CD8-positive, alpha-beta memory T cell (primary cell): ENCODE data around the gene NREP. TPM values are rescaled to one million over a fixed set of nuclear protein-coding genes. Genes with fewer than 3 reads are reported as not detected.

Experiments used
- CTCF ChIA-PET: fragments of 350-600 bp; sonication (Branson Sonifier 250); formaldehyde crosslinking; loops from one replicate; lab custom pipeline; 2021; ENCODE audit warnings: antibody characterized with exemption; lab: Charles Lee
- POLR2A ChIA-PET: fragments of 350-600 bp; sonication (Branson Sonifier 250); formaldehyde crosslinking; loops from one replicate; lab custom pipeline; 2021; ENCODE audit warnings: antibody characterized with exemption; lab: Charles Lee
- DNase-seq, 5 donors: peaks; one replicate each; pipeline versions ENCODE4 v3.0.0 to v3.0.0-alpha.2; 2020 to 2022; ENCODE audit warnings: mixed read lengths in 1 of 5
- H3K27ac ChIP-seq: one replicate; pipeline ENCODE4 v1.7.0; 2013; ENCODE audit warnings: low read depth, mild to moderate bottlenecking, low read length, moderate library complexity
- H3K27me3 ChIP-seq: 2 replicates; pipeline ENCODE4 v1.7.0; 2013; ENCODE audit warnings: low read length, mild to moderate bottlenecking; ENCODE audit not compliant: insufficient read depth, poor library complexity, severe bottlenecking
- H3K36me3 ChIP-seq: 2 replicates; pipeline ENCODE4 v1.7.0; 2013; ENCODE audit warnings: mild to moderate bottlenecking, low read length, moderate library complexity; ENCODE audit not compliant: insufficient read depth
- H3K4me1 ChIP-seq: 2 replicates; pipeline ENCODE4 v1.7.0; 2013; ENCODE audit warnings: mild to moderate bottlenecking, low read length, moderate library complexity; ENCODE audit not compliant: insufficient read depth
- H3K4me3 ChIP-seq: 2 replicates; pipeline ENCODE4 v1.7.0; 2013; ENCODE audit warnings: mild to moderate bottlenecking, low read length
- H3K9me3 ChIP-seq: 2 replicates; pipeline ENCODE4 v1.7.0; 2013; ENCODE audit warnings: mild to moderate bottlenecking, low read length
- H3K27ac Mint-ChIP-seq, 8 donors: one replicate each; pipeline ENCODE4 v1.8.0; 2020 to 2021; ENCODE audit warnings: mixed read lengths in 8 of 8, mild to moderate bottlenecking in 6 of 8, inconsistent platforms in 3 of 8, moderate library complexity in 3 of 8
- H3K27me3 Mint-ChIP-seq, 2 donors: one replicate each; pipeline ENCODE4 v1.8.0; 2020 to 2021; ENCODE audit warnings: mixed read lengths in 2 of 2, mild to moderate bottlenecking in 1 of 2, moderate library complexity in 1 of 2
- H3K36me3 Mint-ChIP-seq, 3 donors: one replicate each; pipeline ENCODE4 v1.8.0; 2020 to 2021; ENCODE audit warnings: mixed read lengths in 3 of 3, inconsistent platforms in 1 of 3, mild to moderate bottlenecking in 1 of 3
- H3K4me1 Mint-ChIP-seq, 3 donors: one replicate each; pipeline ENCODE4 v1.8.0; 2020 to 2021; ENCODE audit warnings: mixed read lengths in 3 of 3, inconsistent platforms in 1 of 3, mild to moderate bottlenecking in 1 of 3
- H3K4me3 Mint-ChIP-seq, 7 donors: one replicate each; pipeline ENCODE4 v1.8.0; 2020 to 2021; ENCODE audit warnings: mixed read lengths in 7 of 7, mild to moderate bottlenecking in 6 of 7, moderate library complexity in 4 of 7, inconsistent platforms in 2 of 7
- H3K9me3 Mint-ChIP-seq, 5 donors: one replicate each; pipeline ENCODE4 v1.8.0; 2020 to 2022; ENCODE audit warnings: mixed read lengths in 5 of 5, mild to moderate bottlenecking in 3 of 5, moderate library complexity in 2 of 5, inconsistent platforms in 1 of 5
- polyA plus RNA-seq: library from polyadenylated mRNA; unstranded; fragments of 300-500 nt; fragmentation: Illumina TruSeq; gene quantifications from one replicate; pipeline ENCODE4 v1.2.3, GENCODE V29; 2021
- total RNA-seq, 2 experiments: library from RNA; stranded (reverse); gene quantifications; one replicate each; pipeline ENCODE4 v1.2.3, GENCODE V29; 2021

The NREP gene
- total and polyA plus RNA-seq, 3 experiments from 2014 or later: 1.9 to 3.9 (median 3.6) TPM

GRCh38 chr5:111757355-111758283 lies 625 bp upstream of the NREP start:
- Mint-ChIP-seq H3K36me3 (no peaks in the 10 kb centered on the region), H3K27me3 (peaks cover 6 to 46% of the 10 kb centered on the region in 2 donors), H3K27ac (peak overlapping the region in 4 of 8 donors; percentile 26 to 70 (median 42)), H3K4me1 (peaks cover 13 to 19% (median 13%) of the 10 kb centered on the region in 3 donors), H3K4me3 (peak overlapping the region; percentile 72 to 87 (median 83)), H3K9me3 (peaks cover 0 to 1% (median 0%) of the 10 kb centered on the region in 5 donors)
- Histone ChIP-seq H3K27me3 (no peaks in the 10 kb centered on the region), H3K27ac (no peak overlapping the region), H3K9me3 (no peaks in the 10 kb centered on the region), H3K36me3 (no peaks in the 10 kb centered on the region), H3K4me1 (no peaks in the 10 kb centered on the region), H3K4me3 (peak overlapping the region; percentile 40)
- CTCF ChIA-PET: no interaction called here
- POLR2A ChIA-PET: no interaction called here
- DNase-seq: peak; percentile 36 to 90 (median 73)

DNA sequence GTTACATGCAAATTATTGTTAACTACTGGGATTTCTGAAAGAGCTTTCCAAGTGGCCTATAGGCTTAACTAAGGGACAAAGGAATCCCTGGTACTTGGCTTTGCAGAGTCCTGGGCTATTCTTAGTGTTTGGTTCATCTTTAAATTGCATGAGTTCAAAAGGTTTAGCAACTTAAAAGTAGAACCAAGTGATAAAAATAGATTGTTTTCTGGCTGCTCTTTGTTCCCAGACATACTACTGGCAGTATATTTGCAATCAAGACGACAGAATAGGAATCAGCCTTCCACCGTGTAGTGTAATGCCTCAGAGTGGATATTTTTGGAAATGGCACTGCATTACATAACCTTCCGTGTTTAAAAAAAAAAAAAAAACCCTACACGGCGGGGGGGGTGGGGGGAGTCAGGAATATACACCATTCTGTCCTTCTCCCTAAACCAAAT lies 1.0 kb downstream of the NREP start:
- Histone ChIP-seq H3K27me3 (no peaks in the 10 kb centered on the region), H3K4me1 (no peaks in the 10 kb centered on the region), H3K27ac (no peak overlapping the region), H3K9me3 (no peaks in the 10 kb centered on the region), H3K4me3 (no peak overlapping the region), H3K36me3 (no peaks in the 10 kb centered on the region)
- peaks cover 13 to 19% (median 13%) of the 10 kb centered on the region in 3 donors for H3K4me1 Mint-ChIP-seq
- CTCF ChIA-PET: no interaction called here
- peak overlapping the region in 1 of 8 donors; percentile 19 for H3K27ac Mint-ChIP-seq
- H3K4me3 Mint-ChIP-seq: peak overlapping the region in 4 of 7 donors; percentile 28 to 81 (median 58)
- no peak for DNase-seq
- no peaks in the 10 kb centered on the region for H3K36me3 Mint-ChIP-seq
- POLR2A ChIA-PET: no interaction called here
- H3K27me3 Mint-ChIP-seq: peaks cover 5 to 42% of the 10 kb centered on the region in 2 donors
- no peaks in the 10 kb centered on the region for H3K9me3 Mint-ChIP-seq

DNA sequence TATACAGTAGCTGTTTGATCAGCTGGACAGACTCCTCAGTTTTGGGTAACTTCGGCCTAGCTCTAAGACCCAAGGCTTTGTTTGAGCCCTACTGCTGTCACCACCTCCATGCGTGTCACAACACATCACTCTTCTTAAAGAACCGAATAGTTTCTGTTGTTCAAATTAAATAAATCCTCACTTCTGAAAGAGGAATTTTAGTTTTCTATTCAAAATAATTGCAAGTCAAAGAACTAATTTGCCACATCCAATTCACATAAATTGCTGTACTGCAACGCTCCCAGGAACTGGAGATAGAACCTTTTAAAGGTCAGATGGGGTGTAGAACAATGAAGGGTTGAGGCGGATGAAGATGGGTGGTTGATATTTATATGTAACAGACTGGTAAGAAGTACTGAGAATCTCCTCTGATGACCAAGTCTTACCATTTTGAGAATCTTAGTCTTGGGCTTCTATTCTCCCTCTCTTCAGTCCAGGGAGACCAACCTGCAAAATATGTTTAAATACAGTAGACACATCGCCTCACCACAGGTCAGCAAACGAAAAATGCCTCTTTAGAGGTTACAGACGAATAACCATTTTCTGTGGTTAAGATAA lies 1.6 kb downstream of the NREP start:
- Histone ChIP-seq H3K36me3 (no peaks in the 10 kb centered on the region), H3K9me3 (no peaks in the 10 kb centered on the region), H3K27me3 (no peaks in the 10 kb centered on the region), H3K27ac (no peak overlapping the region), H3K4me1 (no peaks in the 10 kb centered on the region), H3K4me3 (no peak overlapping the region)
- DNase-seq: no peak
- H3K36me3 Mint-ChIP-seq: no peaks in the 10 kb centered on the region
- H3K27ac Mint-ChIP-seq: no peak overlapping the region
- H3K4me3 Mint-ChIP-seq: peak overlapping the region in 2 of 7 donors; percentile 18 to 35
- peaks cover 13 to 19% (median 13%) of the 10 kb centered on the region in 3 donors for H3K4me1 Mint-ChIP-seq
- H3K27me3 Mint-ChIP-seq: peaks cover 5 to 42% of the 10 kb centered on the region in 2 donors
- H3K9me3 Mint-ChIP-seq: no peaks in the 10 kb centered on the region
- POLR2A ChIA-PET: no interaction called here
- CTCF ChIA-PET: no interaction called here

DNA sequence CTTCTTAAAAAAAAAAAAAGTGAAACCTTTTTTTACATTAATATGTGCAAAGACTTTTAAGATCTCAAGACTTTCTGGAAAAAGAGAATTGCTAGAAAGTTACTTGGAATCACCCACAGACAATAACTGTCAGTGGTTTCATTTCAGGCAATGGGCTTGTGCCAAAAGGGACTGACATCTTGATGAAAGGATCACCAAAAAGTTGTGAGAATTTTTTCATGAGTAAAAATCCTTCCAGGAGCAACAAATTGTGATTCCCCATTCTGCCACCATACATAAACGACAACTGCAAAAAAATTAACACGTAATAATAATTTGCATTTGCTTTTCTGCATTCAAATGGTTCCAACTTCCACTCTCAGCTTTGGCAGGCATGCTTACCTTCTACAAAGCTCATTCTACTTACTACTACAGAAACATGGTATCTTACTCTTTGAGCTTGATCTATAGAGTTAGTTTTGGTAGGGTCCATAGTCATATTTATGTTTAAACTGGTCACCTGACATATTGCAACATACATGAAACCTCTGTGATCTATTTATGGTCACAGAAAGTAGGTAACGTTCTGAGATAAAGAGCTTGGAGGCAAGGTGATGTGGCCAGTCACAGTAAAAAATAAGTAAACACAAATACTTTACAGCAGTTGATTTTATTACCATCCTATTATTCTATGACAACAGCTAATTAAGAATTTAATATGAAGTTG lies 3.0 kb downstream of the NREP start:
- DNase-seq: no peak
- H3K36me3 Mint-ChIP-seq: no peaks in the 10 kb centered on the region
- Histone ChIP-seq H3K9me3 (no peaks in the 10 kb centered on the region), H3K4me1 (no peaks in the 10 kb centered on the region), H3K36me3 (no peaks in the 10 kb centered on the region), H3K27me3 (no peaks in the 10 kb centered on the region), H3K27ac (no peak overlapping the region), H3K4me3 (no peak overlapping the region)
- no peak overlapping the region for H3K4me3 Mint-ChIP-seq
- ChIA-PET POLR2A (no interaction called here), CTCF (no interaction called here)
- H3K27ac Mint-ChIP-seq: no peak overlapping the region
- H3K27me3 Mint-ChIP-seq: peaks cover 4 to 31% of the 10 kb centered on the region in 2 donors
- no peaks in the 10 kb centered on the region for H3K9me3 Mint-ChIP-seq
- H3K4me1 Mint-ChIP-seq: peaks cover 13 to 19% (median 13%) of the 10 kb centered on the region in 3 donors

- H3K27me3 ChIP-seq: no peaks in the 10 kb centered on the region
- Mint-ChIP-seq H3K4me3 (no peak overlapping the region), H3K9me3 (no peaks in the 10 kb centered on the region), H3K4me1 (peaks cover 8 to 12% (median 8%) of the 10 kb centered on the region in 3 donors), H3K27me3 (peaks cover 1 to 21% of the 10 kb centered on the region in 2 donors), H3K36me3 (no peaks in the 10 kb centered on the region), H3K27ac (no peak overlapping the region)
- CTCF ChIA-PET: no interaction called here
- H3K36me3 ChIP-seq: no peaks in the 10 kb centered on the region
- no peak overlapping the region for H3K4me3 ChIP-seq
- H3K27ac ChIP-seq: no peak overlapping the region
- no peak for DNase-seq
- no peaks in the 10 kb centered on the region for H3K4me1 ChIP-seq
- H3K9me3 ChIP-seq: no peaks in the 10 kb centered on the region
- POLR2A ChIA-PET: no interaction called here
Observed at GRCh38 chr5:111752426-111752965, 4.5 kb downstream of the NREP start.

DNA sequence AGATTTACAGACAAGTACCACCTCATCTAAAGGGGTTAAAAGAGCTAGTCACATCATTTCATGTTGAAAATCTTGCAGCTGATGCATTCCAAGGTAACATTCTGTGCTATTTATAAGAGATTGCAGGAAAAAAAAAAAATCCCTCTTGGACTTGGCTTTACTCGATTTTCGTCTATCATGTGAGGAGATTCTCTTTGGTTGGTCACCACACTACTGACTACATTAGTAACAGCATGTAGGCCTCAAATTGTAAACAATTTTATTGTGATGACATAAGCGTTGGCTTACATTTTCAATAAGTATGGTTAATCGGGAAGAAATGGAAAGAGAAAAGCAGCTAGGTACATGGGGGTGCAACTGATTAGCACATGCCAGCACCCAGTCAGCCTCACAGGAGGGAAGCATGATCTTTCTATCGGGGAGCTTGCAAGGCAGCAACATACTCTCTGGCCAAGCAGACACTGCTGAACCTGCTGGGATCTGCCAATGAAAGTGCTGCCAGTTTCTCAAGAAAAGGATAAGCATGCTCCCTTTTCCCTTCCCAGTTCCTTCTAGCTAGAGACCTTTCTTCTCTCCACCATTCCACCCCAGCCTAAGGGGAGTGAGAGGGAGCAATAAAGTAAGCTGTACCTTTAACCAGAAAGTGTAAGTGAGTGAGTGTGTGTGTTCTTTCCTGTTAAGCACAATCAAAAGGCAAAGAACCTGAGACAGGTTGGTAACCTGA lies 7.5 kb downstream of the NREP start:
- H3K27me3 ChIP-seq: no peaks in the 10 kb centered on the region
- H3K4me3 ChIP-seq: no peak overlapping the region
- POLR2A ChIA-PET: no interaction called here
- no peaks in the 10 kb centered on the region for H3K4me1 ChIP-seq
- no peaks in the 10 kb centered on the region for H3K9me3 ChIP-seq
- DNase-seq: no peak
- H3K4me3 Mint-ChIP-seq: no peak overlapping the region
- no peak overlapping the region for H3K27ac Mint-ChIP-seq
- H3K36me3 ChIP-seq: no peaks in the 10 kb centered on the region
- CTCF ChIA-PET: no interaction called here
- H3K27ac ChIP-seq: no peak overlapping the region
- H3K4me1 Mint-ChIP-seq: no peaks in the 10 kb centered on the region
- H3K36me3 Mint-ChIP-seq: no peaks in the 10 kb centered on the region
- peaks cover 1 to 11% of the 10 kb centered on the region in 2 donors for H3K27me3 Mint-ChIP-seq
- no peaks in the 10 kb centered on the region for H3K9me3 Mint-ChIP-seq

- Histone ChIP-seq H3K27ac (no peak overlapping the region), H3K36me3 (no peaks in the 10 kb centered on the region), H3K4me1 (no peaks in the 10 kb centered on the region), H3K4me3 (no peak overlapping the region), H3K9me3 (no peaks in the 10 kb centered on the region), H3K27me3 (no peaks in the 10 kb centered on the region)
- ChIA-PET POLR2A (no interaction called here), CTCF (no interaction called here)
- Mint-ChIP-seq H3K27me3 (peaks cover 1 to 7% of the 10 kb centered on the region in 2 donors), H3K4me1 (no peaks in the 10 kb centered on the region), H3K9me3 (no peaks in the 10 kb centered on the region), H3K4me3 (no peak overlapping the region), H3K27ac (no peak overlapping the region), H3K36me3 (no peaks in the 10 kb centered on the region)
- DNase-seq: no peak
Observed at GRCh38 chr5:111748304-111748763, 8.7 kb downstream of the NREP start.
